Cardiac septum (tissue), 1 donor: ENCODE results near the gene CHRNB1. TPM values are rescaled to one million over a fixed set of nuclear protein-coding genes. Genes with fewer than 3 reads are reported as not detected.

ENCODE experiments used
- DNase-seq: peaks from one replicate; pipeline ENCODE4 v3.0.0-alpha.2; 2020; ENCODE audit warnings: low spot score
- intact Hi-C: fragments of 100-400 bp; cut with DNase I; formaldehyde crosslinking; loops from one replicate; pipeline ENCODE4 v1.14.0; 2022
- total RNA-seq: library from RNA; stranded (reverse); fragmentation: NEBNext Ultra II Directional; extraction: Animal tissue kit (Norgen Biotek cat#: 25700); gene quantifications from one replicate; pipeline ENCODE4 v1.2.1, GENCODE V29; 2021
- donor health status: DM: no; HTN: no; CAD: no.

Gene CHRNB1
- total RNA-seq, 1 donor from 2014 or later, result 9.9 TPM

DNA sequence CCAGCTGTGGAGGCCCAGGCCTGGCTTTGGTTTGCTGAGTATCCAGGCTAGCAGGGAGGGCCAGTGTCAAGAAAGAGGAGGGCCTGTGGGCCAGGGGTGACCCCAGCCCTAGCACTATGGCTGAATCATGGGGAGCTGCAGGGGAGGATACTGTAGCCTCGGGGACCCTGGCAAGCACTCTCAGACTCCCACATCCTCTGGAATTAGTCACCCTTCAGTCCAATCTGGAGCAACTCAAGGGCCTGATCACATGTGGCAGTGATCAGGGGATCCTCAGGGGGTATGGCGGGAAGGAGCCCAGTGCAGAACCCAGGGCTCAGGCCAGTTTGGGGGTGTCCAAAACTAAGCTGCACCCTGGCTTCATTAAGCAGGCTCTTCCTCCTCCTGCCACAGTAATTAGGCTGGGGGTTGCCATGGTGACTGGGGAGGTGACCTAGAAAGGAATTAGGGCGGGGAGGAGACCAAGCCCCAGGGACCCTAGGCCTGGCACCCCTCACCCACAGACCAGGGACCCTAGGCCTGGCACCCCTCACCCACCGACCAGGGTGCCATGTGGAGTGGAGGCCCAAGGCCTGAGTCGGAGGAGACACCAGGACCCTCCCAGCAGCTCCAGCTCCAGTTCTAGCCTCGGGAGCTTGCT is 31.4 kb upstream of the CHRNB1 start:
- DNase-seq, result no peak
- intact Hi-C loops, result no loop called here

DNA sequence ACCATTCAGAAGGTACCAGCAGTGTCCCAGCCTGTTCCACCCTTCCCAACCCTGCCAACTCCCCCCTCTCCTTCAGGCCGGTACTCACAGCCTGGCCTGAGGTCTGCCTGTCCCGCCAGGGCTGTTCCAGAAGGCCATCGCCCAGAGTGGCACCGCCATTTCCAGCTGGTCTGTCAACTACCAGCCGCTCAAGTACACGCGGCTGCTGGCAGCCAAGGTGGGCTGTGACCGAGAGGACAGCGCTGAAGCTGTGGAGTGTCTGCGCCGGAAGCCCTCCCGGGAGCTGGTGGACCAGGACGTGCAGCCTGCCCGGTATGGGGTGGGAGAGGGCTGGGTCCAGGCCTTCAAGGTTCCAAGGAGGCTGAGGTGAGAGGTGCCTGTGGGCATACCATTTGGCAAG is 30.0 kb upstream of the CHRNB1 start:
- DNase-seq, result no peak
- intact Hi-C loops, result no loop called here

DNA sequence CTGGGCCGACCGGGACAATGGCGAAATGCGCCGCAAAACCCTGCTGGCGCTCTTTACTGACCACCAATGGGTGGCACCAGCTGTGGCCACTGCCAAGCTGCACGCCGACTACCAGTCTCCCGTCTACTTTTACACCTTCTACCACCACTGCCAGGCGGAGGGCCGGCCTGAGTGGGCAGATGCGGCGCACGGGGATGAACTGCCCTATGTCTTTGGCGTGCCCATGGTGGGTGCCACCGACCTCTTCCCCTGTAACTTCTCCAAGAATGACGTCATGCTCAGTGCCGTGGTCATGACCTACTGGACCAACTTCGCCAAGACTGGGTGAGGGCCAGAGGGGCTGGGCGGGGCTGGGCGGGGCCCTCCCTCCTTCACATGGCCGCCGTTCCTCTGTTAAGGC is 29.1 kb upstream of the CHRNB1 start:
- DNase-seq, result no peak
- intact Hi-C loops, result no loop called here

DNA sequence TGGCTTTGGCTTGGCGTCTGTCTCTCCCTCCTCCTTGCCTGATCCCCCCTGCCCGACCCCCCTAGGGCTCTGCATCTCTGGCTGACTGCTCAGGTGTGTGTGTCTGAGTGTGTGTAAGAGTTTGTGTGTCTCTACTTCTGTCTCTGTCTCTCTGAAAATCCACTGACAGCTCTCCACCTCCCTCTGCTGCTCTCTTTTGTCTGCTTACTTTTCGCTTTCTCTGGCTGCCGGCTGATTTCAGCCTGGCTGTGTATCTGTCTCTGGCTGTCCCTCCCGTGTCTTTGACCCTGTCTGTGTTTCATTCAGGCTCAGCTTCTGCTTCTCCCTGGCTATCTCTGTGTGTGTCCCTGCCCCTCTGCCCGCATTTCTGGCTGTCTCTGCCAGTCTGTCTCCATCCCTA is 28.5 kb upstream of the CHRNB1 start:
- intact Hi-C loops, result no loop called here
- DNase-seq, result no peak

DNA sequence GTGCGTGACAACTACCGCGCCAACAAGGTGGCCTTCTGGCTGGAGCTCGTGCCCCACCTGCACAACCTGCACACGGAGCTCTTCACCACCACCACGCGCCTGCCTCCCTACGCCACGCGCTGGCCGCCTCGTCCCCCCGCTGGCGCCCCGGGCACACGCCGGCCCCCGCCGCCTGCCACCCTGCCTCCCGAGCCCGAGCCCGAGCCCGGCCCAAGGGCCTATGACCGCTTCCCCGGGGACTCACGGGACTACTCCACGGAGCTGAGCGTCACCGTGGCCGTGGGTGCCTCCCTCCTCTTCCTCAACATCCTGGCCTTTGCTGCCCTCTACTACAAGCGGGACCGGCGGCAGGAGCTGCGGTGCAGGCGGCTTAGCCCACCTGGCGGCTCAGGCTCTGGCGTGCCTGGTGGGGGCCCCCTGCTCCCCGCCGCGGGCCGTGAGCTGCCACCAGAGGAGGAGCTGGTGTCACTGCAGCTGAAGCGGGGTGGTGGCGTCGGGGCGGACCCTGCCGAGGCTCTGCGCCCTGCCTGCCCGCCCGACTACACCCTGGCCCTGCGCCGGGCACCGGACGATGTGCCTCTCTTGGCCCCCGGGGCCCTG is 27.7 kb upstream of the CHRNB1 start:
- intact Hi-C loops, result no loop called here
- no peak for DNase-seq

DNA sequence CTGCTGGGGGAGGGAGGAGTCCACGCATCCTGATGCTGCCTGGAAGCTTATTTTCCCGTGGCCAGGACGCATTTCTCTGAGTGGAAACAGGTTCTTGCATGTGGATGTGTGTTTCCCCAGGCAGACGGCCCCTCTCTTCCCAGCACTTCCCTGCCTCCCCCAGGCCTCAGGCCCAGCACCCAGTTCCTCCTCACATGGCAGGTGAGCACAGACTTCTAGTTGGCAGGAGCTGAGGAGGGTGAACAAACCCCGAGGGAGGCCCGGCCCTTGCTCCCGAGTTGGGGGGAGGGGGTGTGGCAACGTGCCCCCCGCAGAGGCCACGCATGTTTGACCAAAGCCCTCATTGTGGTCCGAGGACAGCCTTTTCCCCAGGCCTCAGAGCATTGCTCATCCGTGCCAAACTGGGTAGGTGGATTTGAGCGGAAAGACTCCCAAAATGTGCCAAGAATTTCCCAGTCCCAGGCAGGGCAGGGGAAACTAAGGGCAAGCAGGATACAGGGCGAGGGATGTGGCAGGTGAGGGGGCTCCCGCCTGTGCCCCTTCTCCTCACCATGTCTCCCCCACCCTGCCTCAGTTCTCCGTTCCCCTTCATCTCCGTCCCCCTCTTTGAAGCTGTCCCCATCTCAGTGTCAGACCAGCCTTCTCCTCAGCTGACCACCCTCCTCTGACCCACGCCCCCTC is 26.2 kb upstream of the CHRNB1 start:
- intact Hi-C loops, result no loop called here
- DNase-seq, result no peak

DNA sequence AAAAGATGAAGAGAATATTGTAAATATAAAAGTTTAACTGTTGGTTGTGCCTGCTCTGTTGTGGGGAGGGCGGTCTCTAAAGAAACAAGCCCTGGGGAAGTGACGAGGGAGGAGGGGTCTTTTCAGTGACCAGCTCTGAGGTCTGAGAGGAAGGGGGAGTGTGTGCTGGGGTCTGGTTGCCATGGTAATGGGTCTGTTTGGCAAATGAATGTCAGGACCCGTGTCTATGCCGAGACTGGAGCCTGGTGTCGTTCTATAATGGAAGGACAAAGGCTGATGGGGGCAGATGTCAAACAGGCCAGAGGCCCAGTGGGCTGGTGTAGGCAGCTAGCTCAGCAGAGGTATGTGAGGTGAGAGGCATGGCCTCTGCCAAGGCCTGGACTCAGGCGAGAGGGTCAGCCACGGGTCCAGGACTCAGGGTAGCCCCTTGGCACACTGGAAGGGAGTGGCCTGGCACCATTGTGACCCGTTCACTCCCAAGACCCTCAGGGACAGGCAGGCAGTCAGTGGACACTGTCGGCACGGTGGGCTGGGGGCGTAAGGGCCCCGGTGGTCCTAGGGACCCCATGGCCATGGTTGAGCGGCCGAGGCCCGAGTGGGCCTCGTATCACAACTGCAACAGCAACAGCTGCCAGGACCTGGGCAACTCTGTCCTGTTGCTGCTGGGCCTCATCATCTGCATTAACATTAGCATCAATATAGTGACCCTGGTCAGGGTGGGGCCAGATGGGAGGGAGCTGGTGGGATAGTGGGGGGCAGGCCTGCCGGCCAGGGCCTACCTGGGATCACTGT is 24.8 kb upstream of the CHRNB1 start, which contains the start of gene SPEM1:
TSS of gene SPEM1 (plus strand) at position 506 of the 792 bp plus-strand sequence. CDS start at position 567, 61 bp downstream.
- no peak for DNase-seq
- intact Hi-C loops, result no loop called here

DNA sequence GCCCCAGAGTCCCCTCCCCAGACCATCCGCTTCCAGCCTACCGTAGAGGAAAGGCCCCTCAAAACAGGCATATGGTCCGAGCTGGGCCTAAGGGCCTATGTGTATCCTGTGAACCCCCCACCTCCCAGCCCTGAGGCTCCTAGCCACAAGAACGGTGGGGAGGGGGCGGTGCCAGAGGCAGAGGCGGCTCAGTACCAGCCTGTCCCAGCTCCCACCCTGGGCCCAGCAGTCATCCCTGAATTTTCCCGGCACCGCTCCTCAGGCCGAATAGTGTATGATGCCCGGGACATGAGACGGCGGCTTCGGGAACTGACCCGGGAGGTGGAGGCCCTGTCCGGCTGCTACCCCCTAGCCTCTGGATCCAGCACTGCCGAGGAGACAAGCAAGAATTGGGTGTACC is 23.7 kb upstream of the CHRNB1 start:
- no peak for DNase-seq
- intact Hi-C loops, result no loop called here

DNA sequence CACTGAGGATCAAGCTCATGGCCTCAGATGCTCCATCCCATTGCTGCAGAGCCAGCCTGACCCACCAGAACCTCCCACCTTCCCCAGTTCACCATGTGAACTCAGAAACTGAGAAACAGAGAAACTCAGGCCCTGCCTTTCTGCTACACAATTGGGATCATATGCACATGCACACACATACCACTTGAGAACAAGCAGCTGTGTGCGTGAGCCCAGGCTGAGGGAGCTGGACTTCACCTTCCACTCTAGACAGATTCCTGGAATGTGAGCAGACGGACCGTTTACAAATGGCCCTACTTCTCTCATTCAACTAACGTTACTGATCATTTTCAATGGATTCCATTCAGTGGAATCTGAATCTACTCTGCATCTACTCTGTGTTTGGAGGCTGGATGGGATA is 21.2 kb upstream of the CHRNB1 start:
- no peak for DNase-seq
- intact Hi-C loops, result no loop called here

DNA sequence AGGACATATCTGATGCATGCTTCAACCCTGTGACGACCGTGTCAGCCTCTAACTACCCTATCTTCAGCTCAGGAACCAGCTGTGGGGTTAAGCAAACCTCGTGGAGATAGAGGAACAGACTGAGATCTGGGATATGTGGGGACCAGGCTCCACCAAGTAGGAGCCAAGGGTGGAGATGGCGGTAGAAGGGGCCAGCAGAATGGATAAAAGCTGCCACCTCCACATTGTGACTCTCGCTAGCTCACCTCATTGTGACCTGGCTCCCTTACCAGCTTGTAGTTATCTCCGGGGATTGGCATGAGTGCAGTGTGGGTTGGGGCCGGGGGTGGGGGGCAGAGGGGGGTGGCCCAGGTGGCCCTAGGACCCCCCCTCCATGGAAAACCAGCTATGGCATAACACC is 19.5 kb upstream of the CHRNB1 start, which contains the start of gene SPEM2:
TSS of gene SPEM2 (plus strand) at position 301 of the 400 bp plus-strand sequence. CDS start at position 374, 73 bp downstream.
- intact Hi-C loops, result no loop called here

DNA sequence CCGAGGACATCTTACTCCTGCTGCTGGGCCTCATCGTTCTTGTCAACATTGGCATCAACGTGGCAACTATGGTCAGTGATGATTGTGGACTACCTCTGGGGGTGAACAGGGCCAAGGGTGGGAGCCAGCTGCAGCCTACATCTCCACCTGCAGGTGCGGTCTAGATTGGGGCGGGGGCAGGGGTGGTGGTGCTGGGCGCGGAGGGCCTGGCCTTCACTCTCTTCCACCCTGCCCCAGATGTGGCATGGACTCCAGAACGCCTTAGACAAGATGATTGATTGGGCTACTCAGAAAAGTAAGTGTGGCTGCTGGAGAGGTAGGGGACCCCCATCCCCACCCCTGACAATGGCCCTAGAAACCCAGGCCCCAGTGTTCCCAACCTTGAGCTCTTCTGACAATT is 19.1 kb upstream of the CHRNB1 start:
- intact Hi-C loops, result no loop called here
- no peak for DNase-seq

More for the DNA sequence above, 19.5 kb upstream of the CHRNB1 start, which contains the start of gene SPEM2:
- no peak for DNase-seq

DNA sequence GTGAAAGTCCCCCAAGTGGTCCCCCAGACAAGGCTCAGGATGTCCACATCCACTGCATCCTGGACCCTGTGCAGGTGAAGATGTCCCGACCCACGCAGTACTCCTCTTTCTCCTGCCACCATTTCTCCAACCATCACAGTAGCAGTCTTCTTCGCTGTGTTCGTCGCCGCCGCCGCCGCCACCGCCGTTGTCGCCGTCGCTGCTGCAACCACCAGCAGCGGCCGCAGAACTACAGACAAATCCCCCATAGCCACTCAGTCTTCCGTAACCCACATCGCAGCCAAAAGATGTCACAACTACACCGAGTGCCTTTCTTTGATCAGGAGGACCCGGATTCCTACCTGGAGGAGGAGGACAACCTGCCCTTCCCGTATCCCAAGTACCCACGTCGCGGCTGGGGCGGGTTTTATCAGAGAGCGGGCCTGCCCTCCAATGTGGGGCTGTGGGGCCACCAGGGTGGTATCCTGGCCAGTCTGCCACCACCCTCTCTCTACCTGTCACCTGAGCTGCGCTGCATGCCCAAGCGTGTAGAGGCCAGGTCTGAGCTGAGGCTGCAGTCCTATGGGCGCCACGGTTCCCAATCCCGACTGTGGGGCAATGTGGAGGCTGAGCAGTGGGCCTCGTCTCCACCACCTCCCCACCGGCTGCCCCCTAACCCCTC is 18.5 kb upstream of the CHRNB1 start:
- no peak for DNase-seq
- intact Hi-C loops, result no loop called here

DNA sequence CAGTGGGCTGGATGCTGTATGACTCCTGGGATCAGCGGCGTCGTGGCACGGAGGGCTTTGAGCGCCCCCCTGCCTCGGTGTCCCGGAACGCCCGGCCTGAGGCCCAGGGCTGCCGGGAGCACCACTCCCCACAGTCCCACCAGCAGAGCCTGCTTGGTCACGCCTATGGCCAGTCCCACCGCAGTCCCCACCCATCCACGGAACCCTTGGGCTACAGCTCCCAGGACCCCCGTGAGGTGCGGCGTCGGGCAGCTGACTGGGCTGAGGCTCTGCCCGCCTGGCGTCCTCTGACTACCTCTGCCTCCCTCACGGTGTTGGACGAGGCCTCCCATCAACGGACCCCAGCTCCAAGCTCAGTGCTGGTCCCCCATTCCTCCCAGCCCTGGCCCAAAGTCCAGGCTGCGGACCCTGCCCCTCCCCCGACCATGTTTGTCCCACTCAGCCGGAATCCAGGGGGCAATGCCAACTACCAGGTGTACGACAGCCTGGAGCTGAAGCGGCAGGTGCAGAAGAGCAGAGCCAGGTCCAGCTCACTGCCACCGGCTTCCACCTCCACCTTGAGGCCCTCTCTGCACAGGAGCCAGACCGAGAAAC is 17.9 kb upstream of the CHRNB1 start:
- intact Hi-C loops, result no loop called here
- no peak for DNase-seq

DNA sequence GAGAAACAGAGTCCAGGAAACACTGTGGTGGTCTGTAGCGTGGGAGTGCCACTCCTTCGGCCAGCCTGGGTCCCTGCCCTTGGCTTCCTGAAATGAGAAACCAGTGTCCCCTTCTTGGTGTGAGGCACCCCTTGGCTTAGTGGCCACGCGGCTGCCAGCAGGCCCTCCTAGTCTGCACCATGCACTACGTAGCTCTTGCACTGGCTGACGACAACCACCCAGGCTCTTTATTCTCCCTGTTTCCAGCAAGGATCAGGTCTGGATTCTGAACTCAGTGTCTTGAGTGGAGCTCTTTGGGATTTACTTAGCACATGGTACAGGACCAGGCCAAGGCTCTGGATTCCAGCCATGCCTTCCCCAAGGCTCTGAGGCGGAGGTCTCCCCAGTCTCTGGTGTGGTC is 17.3 kb upstream of the CHRNB1 start:
- DNase-seq, result no peak
- intact Hi-C loops, result no loop called here

DNA sequence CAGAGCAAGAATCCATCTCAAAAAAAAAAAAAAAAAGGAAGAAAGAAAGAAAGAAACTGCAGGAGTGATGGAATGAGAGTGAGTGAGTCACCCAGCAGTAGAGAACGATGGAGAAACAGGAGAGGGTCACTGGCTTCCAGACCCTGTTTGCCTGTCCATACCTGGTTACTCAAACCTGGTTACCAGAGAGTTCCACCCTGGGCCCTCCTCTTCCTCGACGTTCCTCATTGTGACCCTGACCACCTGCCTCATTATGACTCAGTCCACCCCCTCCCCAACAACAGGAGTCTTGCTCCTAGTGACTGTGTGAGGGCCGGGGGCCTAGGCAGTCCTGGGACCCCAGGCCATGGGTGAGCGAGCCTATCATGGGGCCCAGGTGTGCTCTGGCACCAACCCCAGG is 16.3 kb upstream of the CHRNB1 start, which contains the start of gene SPEM3:
TSS of gene SPEM3 (plus strand) at position 301 of the 400 bp plus-strand sequence. CDS start at position 347, 46 bp downstream.
- DNase-seq, result no peak
- intact Hi-C loops, result no loop called here

DNA sequence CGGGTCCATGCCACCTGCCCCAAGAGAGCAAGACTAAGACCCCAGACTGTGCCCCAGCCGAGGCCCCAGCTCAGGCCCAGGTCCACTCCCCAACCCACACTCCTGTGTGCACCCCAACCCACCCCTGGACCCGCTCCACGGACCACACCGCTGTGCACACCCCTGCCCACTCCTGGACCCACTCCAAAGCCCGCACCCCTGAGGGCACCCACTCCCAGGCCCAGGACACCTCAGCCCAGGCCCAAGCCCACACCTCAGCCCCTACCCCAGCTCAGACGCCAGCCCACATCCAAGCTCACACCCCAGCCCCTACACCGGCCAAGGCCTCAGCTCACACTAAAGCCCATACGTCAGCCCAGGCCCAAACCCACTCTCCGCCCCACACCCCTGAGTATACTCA is 15.1 kb upstream of the CHRNB1 start:
- DNase-seq, result no peak
- intact Hi-C loops, result no loop called here

DNA sequence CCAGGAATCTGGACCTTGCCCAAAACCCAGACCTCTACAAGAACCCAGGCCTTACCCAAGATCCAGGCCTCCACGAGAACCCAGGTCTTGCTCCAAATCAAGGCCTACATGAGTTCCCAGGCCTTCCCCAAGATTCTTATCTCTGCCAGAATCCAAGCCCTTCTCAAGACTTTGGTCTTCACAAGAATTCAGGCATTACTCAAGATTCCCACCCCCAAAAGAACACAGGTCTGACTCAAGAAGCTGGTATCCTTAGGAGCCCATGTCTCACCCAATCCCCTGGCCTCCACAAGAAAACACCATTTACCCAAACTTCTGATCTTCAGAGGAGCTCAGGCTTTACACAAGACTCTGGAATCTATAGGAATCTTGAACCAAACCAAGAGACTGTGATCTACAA is 13.6 kb upstream of the CHRNB1 start:
- no peak for DNase-seq
- intact Hi-C loops, result no loop called here

DNA sequence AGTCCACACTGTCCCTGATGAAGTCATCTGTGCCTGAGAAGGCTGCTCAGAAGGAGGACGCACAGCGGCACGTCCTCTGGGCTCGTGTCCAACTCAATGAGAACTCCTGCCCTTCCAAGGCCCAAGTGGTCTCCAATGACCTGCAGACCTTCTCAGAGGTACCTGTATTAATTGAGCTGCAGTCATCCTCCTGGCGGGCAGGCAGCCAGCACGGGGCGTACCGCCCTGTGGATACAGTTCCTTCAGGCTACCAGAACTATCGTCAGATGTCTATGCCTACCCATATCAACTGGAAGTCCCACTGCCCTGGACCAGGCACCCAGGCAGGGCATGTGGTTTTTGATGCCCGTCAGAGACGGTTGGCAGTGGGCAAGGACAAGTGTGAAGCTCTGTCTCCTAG is 12.6 kb upstream of the CHRNB1 start:
- intact Hi-C loops, result no loop called here
- DNase-seq, result no peak
